GM21723 (cell line): ENCODE results near the gene INPP5A.

Experiments
- ATAC-seq: cut with Tn5 transposase; IDR thresholded peaks from one replicate; pipeline ENCODE4 v1.9.1; 2021; ENCODE audit warnings: mild to moderate bottlenecking, moderate library complexity; ENCODE audit not compliant: unreplicated experiment

The INPP5A gene

DNA sequence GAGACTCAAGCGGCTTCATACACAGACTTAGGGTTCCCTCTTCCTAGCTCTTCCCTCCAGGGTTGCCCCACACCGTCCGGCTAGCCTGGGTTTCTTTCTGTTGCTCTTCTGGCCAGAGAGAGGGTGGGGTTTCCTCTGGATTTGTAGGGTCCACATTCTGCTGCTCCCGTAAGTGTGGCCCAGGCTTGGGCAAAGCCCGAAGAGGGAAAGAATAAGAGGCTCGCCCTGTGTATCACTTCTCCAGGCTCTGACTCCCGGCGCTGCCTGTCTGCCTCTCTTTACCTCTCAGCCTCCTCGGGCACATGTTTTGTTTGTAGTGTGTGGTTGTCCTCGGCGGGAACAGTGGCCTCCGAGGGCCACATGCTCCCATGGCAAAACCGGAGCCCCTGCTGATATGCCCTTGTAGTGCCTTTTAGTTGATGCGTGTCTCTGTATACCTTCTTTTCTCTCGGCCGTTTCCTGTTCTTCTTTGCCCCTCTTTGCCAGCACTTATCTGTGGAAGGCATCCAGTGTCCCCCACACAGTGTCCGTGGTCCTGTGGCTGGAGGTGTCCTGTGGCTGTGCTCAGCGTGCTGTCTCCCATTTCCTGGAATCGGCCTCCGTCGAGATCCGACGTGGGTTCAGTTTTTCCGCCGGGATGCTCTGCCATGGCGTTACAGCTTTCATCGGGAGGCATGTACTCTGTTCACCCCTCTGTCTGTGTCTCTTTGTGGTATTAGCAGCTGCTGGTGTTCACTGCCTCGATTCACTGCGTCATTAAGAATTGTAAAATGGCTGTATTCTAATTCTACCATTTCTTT lies 102.9 kb downstream of the INPP5A start:
- no peak for ATAC-seq

DNA sequence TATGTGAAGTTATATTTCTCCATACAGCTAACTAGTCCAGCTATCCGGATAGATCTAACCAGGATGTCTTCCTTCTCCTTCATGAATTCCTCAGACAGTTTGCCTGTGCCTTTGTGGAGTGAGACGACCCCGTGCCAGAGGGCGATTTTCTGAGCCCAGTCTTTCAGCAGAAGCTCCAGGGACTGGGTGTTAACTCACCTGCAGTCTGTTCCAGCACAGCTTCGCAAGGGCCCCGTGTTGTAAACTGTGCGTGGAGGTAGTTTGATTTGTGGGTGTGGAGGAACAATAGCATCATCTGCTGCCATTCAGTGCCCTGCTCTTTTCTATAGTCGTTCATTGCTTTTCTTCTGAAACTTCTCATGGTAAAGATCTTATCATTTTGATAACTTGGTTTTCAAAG lies 103.8 kb downstream of the INPP5A start:
- ATAC-seq = no peak

DNA sequence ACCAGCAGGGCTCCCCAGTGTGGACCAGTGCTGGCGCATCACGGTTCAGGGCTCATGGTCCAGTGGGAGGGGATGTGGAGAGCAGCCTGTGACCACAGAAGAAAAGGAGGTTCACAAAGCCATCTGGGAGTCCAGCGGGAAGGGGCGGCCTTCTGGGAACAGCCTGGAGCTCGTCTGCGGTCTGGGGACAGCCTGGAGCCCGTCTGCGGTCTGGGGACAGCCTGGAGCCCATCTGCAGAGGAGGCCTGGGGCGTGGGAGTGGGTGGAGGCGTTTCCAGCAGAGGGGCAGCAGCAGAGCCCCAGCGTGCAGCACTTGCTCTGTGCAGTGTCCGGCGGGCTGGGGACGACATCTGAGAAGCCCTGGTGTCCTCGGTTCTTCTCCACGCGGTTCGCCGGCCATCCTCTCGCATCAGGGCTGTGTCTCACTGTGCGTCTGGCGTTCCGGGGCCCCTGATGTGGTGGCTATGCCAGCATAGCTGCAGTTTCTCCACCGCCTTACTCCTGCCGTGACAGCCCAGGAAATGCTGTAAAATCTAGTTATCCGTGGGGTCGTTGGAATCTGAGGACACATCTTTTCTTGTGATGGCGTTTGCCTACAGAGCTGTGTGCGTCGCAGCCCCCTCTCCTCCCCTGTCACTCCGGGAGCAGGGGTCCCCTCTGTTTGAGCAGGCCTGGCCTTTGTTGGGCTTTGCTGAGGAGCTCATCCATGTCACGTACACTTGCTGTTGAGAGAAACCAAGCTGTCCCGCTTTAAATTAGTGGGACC lies 104.6 kb downstream of the INPP5A start:
- no peak for ATAC-seq

DNA sequence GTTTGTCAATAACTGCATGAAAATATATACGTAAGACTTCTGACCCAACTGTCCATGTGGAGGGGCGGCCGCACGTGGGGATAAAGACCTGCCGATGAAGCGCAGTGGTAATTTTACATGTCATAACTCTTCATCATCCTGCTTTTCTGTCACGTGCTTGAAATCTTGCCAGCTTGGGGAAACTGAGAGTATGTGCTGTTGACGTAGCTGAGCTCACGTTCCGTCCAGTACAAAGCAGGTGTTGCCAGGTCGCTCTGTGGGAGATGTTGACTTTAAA lies 105.1 kb downstream of the INPP5A start:
- ATAC-seq = no peak

DNA sequence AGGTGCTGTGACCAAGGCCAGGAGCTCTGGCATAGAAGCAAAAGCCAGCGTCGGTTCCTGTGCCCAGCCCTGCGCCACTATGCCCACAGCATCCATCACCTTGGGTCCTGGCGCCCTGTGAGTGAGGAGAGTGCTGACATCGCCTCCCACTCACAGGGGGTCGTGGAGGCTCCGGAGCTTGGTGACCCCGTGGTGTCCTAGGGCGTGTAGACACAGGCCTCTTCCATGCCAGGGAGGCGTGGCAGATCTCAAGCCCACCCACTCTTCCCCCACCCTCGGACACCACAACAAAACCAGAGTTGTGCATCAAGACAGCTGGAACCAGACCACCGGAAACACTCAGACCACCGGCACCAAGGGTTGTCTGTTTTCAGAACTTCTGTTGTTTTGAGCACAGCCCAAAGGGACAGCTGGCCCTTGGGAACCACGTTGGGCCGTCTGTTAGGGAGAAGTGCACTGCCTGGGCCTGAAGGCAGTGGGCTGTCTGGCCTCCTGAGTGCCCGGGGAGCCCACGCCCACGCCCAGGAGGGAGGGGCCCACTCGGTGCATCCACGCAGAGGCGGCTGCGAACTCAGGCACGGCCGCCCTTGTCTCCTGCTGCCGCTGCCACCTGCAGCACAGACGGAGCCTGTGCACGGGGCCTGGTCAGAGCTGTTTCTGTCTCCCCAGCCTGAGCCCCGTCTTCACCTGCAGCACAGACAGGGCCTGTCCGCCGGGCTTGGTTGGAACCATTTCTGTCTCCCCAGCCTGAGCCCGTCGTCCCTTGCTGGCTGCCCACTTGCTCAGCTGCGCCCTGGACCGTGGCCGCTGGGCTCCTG lies 106.3 kb downstream of the INPP5A start:
- no peak for ATAC-seq

DNA sequence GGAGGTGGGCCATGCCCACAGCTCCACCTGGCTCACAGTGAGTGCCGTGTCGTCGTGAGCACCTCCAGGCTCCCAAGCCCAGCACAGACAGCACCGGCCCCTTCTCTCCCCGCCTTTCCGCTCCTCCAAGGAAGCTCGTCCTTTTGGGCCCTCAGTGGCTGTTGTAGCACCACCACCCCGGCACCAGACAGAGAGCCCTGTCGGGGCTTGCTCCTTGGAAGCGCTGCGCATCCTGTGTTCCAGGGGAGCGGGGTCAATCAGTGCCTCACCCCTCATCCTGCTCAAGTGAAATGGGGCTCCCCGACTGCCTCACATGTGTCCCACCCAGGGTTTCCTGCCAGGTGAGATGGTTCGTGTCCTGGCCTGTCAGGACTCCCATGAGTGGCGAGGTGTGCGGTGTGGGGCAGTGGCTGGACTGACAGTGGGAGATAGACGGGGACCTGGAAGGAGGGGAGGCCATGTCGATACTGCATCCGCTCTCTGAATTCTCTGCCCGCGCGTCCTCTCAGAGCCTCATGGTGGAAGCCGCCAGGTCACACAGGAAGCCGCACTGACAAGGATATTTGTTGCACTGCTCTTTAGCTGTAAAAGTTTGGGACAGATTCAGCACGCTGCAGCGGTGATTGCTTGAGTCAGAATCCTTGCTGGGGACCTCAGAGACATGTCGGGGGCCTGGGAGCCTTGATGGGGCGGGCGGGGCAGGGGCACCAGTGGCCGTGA lies 107.1 kb downstream of the INPP5A start:
- no peak for ATAC-seq

DNA sequence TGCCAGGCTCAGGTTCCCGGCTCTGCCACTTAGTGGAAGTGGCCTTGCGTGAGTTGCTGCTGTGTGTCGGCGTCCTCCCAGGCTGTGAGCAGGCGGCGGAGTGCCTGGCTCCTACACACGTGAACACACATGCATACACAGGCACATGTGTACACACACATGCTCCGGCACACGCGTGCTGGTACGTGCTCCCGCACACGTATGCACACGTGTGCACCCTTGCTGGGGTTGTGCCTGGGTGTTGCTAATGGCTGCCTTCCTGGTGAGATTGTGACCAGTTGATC lies 107.6 kb downstream of the INPP5A start:
- ATAC-seq = no peak

DNA sequence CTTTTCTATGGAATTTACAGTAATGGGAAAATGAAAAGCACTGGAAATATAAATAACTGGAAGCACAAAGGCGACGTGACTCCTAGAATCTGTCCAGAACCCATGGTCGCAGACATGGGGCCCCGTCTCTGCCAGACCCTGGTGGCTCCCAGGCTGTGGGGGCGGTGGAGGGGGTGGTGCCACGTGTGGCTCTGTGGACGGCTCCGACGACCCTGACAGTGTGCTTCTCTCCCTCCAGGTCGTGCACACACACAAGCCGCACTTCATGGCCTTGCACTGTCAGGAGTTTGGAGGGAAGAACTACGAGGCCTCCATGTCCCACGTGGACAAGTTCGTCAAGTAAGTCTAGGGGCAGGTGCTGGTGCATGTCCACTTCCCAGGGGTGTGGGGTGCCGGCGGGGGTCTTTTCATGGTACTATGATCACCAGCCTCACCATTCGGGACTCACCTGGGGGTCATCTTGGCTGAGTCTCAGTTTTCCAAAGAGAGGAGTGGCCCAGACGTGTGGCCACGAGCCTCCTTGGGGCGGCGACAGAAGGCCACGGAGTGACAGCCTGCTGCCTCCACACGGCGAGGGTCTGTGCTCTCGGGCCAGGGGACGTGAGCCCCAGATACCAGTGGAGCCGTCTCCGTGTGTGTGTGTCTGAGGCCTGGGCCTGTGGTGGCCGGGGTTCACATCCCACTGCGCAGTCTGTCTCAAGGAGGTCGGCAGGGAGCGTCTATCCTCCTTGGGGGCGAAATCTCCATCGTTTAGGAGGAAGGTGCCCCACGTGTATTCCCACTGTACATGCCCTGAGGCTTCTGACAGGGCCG lies 108.2 kb downstream of the INPP5A start:
- no peak for ATAC-seq

DNA sequence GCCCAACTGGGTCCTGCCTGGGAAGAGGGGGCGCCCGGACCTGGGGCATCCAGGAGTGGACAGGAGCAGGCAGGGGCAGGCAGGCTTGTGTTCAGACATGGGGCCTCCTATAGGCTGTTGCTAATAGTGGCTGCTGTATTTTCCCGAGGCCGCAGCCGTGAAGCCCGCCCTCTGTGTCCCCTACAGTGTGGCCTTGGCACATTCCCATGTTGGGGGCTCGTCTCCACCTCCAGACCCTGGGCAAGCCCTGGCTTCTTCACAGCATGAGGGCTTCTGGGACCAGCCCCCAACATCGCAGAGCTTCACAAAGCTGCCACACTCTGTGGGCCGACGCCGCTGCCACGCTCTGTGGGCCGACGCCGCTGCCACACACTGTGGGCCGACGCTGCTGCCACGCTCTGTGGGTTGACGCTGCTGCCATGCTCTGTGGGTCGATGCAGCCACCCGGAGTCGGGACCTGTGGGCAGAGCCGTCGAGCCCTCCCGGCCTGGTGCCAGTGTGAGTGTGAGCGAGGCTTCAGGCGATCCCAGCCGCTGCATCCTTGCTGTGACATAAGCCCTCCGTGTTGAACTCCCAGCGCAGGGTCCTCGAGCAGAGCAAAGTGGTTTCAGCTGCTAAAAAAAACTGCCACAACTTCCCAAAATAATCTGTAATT lies 109.0 kb downstream of the INPP5A start:
- ATAC-seq = no peak

DNA sequence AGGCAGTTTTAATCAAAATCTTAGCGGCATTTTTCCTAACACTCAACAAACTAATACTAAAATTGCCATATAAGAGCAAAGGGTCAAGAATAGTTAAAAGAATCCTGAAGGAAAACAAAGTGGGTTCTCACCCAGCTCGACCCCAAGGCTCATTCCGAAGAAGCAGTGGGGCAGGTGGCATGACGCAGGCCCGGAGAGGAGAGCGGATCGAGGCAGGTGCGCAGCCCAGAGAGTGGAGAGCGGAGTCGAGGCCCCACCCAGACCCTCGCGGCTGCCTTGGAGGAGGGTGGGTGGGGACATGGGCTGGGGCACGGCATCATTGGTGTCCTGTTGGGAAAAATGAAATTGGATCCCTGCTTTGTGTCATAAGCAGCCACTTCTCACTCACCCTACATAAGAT lies 109.8 kb downstream of the INPP5A start:
- ATAC-seq = no peak

DNA sequence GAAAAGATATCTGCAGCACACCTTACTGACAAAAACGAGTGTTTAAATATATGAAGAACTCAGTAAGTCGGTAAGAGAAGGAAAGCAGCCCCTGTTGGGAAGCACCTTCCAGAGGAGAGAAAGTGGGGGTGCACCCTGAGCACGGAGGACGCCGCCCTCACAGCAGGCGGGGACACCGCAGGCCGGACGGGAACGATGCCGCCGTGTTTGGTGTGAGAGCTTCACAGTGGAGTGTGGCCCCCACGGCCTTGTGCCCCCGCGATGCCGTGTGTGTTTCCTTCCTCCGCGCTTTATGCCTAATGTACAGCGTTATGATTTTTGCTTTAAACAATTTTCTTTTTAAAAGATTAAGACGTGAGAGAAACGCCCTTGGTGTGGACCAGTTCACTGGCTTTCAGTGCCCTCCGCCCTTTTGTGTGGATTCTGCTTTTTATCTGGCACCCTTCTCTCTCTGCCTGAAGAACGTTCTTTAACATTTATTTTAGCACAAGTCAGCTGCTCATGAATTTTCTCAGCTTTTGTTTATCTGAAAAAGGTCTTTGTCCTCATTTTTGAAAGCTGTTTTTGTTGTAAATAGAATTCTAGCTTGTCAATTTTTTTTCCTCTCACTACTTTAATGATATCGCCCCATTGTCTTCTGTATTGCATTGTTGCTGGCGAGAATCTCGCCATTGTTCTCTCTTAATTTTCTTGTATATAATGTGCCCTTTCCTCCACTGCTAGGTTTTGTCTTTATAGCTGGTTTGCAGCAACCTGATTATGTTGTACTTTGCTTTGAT lies 110.7 kb downstream of the INPP5A start:
- no peak for ATAC-seq

DNA sequence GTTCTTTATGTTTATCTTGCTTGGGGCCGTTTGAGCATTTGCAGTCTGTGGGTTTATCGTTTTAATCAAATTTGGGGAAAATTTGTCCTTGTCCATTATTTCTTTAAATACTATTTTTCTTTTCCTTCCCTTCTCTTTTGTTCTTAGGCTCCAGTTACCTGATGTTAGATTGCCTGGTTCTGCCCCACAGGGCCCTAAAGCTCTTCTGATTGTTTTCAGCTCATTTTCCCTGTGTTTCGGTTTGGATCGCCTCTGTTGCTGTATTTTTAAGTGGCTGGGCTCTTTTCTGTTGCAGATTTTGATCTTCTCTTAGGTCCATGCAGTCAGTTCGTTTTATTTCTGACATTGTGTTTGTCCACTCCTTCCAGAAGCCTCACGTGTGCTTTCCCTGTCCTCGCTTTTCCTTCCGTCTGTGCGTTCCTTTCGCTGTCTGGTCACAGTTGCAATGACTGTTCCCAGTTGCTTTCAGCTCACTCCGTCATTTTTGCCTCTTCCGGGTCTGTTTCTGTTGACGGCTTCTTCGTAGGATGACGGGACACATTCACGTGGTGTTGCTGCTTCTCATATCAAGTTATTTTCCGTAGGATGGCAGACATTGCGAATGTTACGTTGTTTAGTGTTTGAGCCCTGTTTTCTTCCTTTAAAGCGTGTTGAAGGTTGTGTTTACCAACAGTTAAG lies 111.4 kb downstream of the INPP5A start:
- no peak for ATAC-seq

DNA sequence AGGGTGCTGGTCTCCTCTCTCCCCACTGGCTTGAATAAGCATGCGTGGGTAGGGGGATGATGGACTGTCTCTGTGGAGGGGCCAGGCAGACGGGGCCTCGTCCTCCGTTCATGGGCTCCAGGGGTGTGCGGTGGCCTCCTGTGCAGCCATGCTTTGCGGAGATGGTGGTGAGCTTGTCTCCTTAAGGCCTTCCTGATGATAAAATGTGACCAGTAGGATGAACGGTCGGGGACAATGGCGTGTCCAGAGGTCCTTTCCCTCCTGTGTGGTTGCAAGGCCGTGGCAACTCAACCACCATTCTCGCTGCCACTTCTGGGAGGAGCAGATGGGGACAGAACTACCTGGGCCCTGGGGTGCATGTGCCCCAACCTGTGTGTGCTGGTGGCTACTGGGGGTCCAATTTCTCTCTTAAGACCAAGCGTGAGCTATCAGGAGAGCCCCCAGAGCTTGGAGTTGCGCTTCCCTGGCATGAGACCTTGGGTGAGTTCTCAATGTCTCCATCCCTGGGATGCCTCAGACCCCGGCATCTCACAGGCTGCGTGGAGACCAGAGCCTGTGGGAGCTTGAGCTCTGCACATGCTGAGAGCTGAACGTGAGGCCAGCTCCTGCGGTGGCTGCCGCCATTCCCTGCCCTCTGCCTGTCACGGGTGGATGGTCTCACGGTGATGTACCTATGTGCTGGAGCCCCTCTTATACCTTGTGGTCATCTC lies 112.2 kb downstream of the INPP5A start:
- no peak for ATAC-seq

DNA sequence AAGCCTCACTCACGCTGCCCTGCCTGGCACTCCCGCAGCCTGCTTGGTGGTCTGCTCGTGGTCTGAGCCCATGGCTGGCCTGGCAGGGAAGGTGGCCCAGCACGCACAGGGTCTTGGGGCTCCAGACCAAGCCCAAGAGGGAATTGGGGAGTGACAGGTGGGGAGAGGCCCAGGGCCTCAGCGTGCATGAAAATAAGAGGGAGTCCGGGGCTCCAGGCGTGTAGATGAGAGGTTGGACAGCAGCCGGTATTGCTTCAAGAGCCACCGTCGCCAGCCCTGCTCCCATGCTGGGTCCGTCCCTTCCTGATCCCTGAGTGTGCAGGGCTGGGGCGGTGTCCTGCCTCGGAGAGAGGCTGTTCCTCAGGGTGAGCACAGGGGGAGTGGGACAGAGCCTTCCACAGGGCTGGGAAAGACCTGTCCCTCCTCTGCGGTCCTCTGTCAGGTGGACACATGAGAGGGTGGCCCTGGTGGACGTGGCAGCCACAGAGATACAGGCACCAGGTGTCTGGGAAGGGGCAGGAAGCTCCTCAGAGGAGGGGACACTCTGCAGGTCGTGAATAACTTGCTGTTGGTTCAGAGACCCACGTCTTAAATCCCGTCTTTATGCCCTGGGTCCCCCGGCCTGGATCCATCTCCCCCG lies 113.1 kb downstream of the INPP5A start:
- no peak for ATAC-seq

DNA sequence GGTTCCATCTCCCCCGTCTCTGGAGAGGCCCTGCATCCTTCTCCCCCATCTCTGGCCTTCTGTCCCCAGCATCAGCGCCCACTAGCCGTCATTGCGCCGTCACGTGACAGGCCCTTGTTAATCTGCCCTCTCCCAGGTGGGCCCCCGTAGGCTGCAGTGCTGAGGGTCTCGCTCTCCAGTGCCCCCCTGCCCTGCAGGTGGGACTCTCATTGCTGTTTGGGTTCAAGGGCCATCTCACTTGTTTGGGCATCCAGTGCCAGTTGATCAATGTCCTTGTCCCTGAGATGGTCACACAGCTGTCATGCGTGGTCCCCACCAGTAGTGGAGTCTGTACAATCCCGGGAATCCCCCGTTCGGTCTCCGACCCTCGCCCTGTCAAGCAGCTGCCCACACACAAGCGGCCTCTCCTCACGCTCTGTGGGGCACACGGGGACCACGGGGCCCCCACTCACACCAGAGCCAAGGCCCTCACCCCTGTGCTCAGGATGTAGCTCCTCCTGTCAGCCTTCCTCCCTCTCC lies 114.0 kb downstream of the INPP5A start:
- no peak for ATAC-seq

DNA sequence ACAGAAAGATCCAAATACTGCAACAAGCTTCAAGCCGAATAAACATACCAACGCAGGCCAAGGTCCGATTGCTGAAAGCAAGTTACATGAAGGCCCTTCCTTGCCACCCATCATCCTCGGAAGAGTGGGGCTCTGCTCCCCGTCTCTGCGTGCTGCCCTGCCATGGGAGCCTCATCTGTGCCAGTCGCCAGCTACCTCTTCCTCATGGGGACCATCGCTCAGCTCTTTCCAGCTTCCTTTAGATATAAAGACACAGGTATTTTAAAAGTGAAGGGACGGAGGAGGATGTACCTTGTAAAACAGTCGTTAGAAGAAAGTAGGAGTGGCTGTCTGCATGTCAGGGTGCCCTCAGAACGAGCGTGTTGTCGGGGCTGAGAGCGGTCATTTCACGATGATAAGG lies 114.9 kb downstream of the INPP5A start:
- ATAC-seq = no peak

DNA sequence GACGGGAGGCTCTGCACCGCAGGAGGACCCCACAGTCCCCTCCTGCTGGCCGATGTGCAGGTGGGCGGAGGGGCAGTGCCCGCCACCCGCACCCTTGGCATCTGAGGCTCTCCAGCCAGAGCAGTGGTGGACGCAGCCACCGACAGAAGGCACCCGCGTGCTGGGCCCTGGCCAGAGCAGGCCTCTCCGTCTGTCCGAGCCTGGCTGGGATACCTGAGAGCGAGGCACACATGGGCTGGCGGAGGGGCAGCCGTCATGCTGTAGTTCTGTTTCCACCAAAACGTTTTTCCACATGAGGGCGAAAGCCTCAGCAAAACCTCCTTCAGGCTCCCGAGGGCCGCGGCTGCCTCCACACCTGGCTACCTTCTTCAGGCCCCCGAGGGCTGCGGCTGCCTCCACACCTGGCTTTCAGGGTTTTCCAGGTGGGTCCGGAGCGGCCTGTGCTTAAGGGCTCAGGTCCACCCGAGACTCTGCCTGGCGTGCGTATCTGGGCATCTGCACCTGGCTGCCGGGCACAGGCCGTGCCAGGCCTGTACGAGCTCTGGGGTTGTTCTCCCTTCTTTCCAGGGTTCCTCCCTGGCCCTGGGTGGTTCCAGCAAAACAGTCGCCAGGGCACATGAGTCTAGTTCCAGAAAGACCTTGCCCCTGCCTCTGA lies 115.5 kb downstream of the INPP5A start:
- no peak for ATAC-seq
